ENCODE data around the gene RTRAF.

GRCh38 chr14:51999084-51999483 lies 9.7 kb downstream of the RTRAF start:
- TF ChIP-seq, protein P1, sequence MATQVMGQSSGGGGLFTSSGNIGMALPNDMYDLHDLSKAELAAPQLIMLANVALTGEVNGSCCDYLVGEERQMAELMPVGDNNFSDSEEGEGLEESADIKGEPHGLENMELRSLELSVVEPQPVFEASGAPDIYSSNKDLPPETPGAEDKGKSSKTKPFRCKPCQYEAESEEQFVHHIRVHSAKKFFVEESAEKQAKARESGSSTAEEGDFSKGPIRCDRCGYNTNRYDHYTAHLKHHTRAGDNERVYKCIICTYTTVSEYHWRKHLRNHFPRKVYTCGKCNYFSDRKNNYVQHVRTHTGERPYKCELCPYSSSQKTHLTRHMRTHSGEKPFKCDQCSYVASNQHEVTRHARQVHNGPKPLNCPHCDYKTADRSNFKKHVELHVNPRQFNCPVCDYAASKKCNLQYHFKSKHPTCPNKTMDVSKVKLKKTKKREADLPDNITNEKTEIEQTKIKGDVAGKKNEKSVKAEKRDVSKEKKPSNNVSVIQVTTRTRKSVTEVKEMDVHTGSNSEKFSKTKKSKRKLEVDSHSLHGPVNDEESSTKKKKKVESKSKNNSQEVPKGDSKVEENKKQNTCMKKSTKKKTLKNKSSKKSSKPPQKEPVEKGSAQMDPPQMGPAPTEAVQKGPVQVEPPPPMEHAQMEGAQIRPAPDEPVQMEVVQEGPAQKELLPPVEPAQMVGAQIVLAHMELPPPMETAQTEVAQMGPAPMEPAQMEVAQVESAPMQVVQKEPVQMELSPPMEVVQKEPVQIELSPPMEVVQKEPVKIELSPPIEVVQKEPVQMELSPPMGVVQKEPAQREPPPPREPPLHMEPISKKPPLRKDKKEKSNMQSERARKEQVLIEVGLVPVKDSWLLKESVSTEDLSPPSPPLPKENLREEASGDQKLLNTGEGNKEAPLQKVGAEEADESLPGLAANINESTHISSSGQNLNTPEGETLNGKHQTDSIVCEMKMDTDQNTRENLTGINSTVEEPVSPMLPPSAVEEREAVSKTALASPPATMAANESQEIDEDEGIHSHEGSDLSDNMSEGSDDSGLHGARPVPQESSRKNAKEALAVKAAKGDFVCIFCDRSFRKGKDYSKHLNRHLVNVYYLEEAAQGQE (IDR thresholded peaks at IDR 0.05; ENCODE audit: borderline replicate concordance) = no peak
- no peak for TF ChIP-seq CTCF (IDR thresholded peaks at IDR 0.05; ENCODE audit: poor library complexity, severe bottlenecking)

Measured in neural cell (in vitro differentiated cells).